RWPE2 (cell line): ENCODE data around the gene ELP4.

ENCODE experiments used
- ATAC-seq: fragments of 200-7000 bp; cut with Tn5 transposase; 3 replicates; pipeline ENCODE4 v1.9.1; 2021; ENCODE audit warnings: low read depth
- DNase-seq: peaks from one replicate; pipeline ENCODE4 v3.0.0-alpha.2; 2020; ENCODE audit warnings: low spot score
- H3K27ac ChIP-seq: fragments of 450-650 bp; 2 replicates; pipeline ENCODE4 v1.5.1; 2017; ENCODE audit warnings: mild to moderate bottlenecking; ENCODE audit not compliant: poor library complexity, severe bottlenecking
- H3K27me3 ChIP-seq: fragments of 250-450 bp; sonication (Bioruptor Pico); 2 replicates; pipeline ENCODE4 v1.5.1; 2021; ENCODE audit warnings: mild to moderate bottlenecking, moderate library complexity; ENCODE audit not compliant: insufficient read depth, poor library complexity, severe bottlenecking
- H3K36me3 ChIP-seq: fragments of 250-450 bp; sonication (Bioruptor Pico); 2 replicates; pipeline ENCODE4 v1.5.1; 2020; ENCODE audit warnings: low read depth, mild to moderate bottlenecking, moderate library complexity
- H3K4me1 ChIP-seq: fragments of 250-450 bp; sonication (Bioruptor Pico); 2 replicates; pipeline ENCODE4 v1.5.1; 2021; ENCODE audit warnings: mild to moderate bottlenecking, moderate library complexity; ENCODE audit not compliant: insufficient read depth, poor library complexity, severe bottlenecking
- H3K4me3 ChIP-seq: fragments of 250-450 bp; sonication (Bioruptor Pico); 2 replicates; pipeline ENCODE4 v1.5.1; 2021; ENCODE audit warnings: mild to moderate bottlenecking, moderate library complexity; ENCODE audit not compliant: severe bottlenecking
- H3K9me3 ChIP-seq: fragments of 250-450 bp; sonication (Bioruptor Pico); 2 replicates; pipeline ENCODE4 v1.5.1; 2021; ENCODE audit warnings: mild to moderate bottlenecking, moderate library complexity; ENCODE audit not compliant: severe bottlenecking
- CTCF ChIP-seq: fragments of 450-650 bp; IDR thresholded peaks from one replicate; pipeline ENCODE4 v1.5.1; 2017; ENCODE audit warnings: mild to moderate bottlenecking, moderate library complexity; ENCODE audit not compliant: poor library complexity, severe bottlenecking

The ELP4 gene

GRCh38 chr11:31810779-31811647 is 301.4 kb downstream of the ELP4 start, which contains the start of gene PAX6:
Gene PAX6 (minus strand): TSS chr11:31811322. CDS start chr11:31806411, 4,911 bp downstream.
- no peak for DNase-seq
- no peak within 1 kb of the TSS for H3K27ac ChIP-seq
- peaks cover 99% of the 10 kb centered on the region for H3K27me3 ChIP-seq
- H3K4me3 ChIP-seq, result peak within 1 kb of the TSS; percentile 17
- H3K4me1 ChIP-seq, result no peaks in the 10 kb centered on the region
- TF ChIP-seq CTCF, result no peak
- H3K36me3 ChIP-seq, result no peaks in the 10 kb centered on the region
- no peaks in the 10 kb centered on the region for H3K9me3 ChIP-seq
- peak; percentile 16; the same call in 2 of the 3 replicates for ATAC-seq

DNA sequence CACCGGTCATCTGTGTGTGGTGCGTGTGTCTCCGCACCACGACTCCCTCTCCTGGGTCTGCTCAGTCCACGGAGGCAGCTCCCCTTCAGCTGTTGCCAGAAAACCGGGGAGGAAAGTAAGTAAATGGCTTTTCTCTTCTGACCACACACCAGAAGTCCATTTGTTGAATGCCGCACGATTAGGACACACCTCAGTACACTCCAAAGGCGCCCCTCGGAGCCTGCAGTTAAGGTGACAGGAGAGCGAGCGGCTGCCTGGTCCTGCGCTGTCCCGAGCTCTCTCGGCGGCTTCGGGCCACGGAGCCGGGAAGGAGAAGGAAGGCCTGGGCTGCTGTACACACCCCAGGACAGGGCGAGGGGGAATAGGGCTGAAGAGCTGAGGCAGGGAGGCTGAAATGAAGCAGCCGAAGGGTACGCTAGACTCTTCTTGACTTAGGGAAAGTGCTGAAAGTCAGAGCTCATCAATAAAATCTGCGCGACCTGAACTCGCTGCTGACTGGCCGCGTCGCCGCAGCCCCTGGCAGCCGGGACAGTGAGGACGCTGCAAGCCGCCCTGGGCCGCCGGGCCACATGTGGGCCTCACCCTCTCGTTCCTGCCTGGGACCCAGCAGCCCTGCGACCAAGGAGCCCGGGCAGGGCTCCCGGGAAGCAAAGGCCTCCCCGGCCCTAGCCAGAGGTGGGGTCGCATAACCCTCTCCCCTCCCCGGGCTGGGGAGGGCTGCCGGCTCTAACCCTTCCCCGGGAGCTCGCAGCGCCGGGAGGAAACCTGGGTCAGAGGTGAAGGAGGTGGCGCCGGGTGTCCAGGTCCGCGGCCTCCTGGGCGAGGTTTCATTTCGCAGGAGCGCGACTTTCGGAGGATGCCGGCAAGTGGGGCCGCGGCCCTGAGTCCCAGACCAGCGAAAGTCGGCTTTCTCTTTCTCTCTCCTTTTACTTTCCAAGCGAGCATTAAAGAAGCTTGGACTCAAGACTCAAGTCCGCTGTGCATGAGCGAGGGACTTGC is 303.1 kb downstream of the ELP4 start:
- DNase-seq, result no peak
- no peak for ATAC-seq

DNA sequence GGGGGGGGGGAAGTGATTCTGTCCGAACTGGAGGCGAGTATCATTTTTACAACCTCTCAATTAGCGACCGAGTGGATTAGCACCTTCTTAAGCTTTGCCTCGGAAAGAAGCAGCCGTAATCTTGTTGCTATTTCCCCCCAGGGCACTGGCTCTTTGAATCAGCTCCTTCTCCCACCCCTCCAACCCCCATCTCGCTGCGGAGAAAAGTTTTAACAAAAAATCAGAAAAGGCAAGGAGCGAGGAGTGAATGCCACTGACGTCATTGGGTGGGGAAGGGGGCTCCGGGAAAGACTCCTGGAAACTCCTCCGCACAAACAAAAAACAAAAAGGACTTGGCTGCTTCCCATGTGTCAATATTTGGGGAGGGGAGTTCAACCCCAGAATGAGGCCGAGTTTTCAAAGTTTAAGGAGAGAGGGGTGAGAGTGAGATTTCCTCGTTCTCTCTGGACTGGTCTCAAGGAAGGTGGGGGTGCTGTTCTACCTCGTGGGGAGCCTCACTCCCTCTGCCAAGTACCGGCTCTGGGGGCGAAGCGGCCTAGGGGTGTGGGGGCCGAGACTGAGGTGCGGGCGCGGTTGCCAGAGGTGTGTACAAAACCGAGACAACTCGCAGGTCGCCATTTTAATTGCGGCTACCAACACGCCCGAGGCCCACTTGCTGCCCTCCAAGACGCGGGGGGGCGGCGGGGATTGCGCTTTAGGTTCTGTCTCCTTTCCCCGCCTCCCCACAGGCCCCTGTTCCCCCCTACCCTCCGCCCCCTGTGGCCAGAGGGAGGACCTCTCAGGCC is 304.0 kb downstream of the ELP4 start:
- no peak overlapping the region for H3K4me3 ChIP-seq
- no peaks in the 10 kb centered on the region for H3K36me3 ChIP-seq
- H3K27ac ChIP-seq, result no peak overlapping the region
- H3K4me1 ChIP-seq, result no peaks in the 10 kb centered on the region
- ATAC-seq (no peak), DNase-seq (no peak)
- TF ChIP-seq CTCF, result no peak
- H3K27me3 ChIP-seq, result peaks cover 99% of the 10 kb centered on the region
- no peaks in the 10 kb centered on the region for H3K9me3 ChIP-seq

More for the DNA sequence above, 303.1 kb downstream of the ELP4 start:
- Histone ChIP-seq H3K4me3 (peak overlapping the region; percentile 13), H3K4me1 (no peaks in the 10 kb centered on the region), H3K27ac (no peak overlapping the region), H3K9me3 (no peaks in the 10 kb centered on the region), H3K27me3 (peaks cover 99% of the 10 kb centered on the region), H3K36me3 (no peaks in the 10 kb centered on the region)
- TF ChIP-seq CTCF, result no peak

- ATAC-seq, result no peak
- no peak overlapping the region for H3K4me3 ChIP-seq
These were observed 304.8 kb downstream of the ELP4 start for GRCh38 chr11:31814176-31814868.

More at GRCh38 chr11:31814176-31814868, 304.8 kb downstream of the ELP4 start:
- no peak for TF ChIP-seq CTCF
- no peak for DNase-seq
- H3K9me3 ChIP-seq, result no peaks in the 10 kb centered on the region
- H3K36me3 ChIP-seq, result no peaks in the 10 kb centered on the region
- H3K4me1 ChIP-seq, result no peaks in the 10 kb centered on the region
- no peak overlapping the region for H3K27ac ChIP-seq
- peaks cover 98% of the 10 kb centered on the region for H3K27me3 ChIP-seq
